KG1 (cell line): ENCODE measurements around the gene SHTN1.

Source experiments
- DNase-seq: peaks from one replicate; lab custom pipeline; 2025; lab: John Stamatoyannopoulos, UW

SHTN1 gene

GRCh38 chr10:116917481-116917880 lies 87.5 kb downstream of the SHTN1 start:
- no peak for DNase-seq

- no peak for DNase-seq
Measured at GRCh38 chr10:116915340-116915739, 89.6 kb downstream of the SHTN1 start.

GRCh38 chr10:116913695-116914094 lies 91.3 kb downstream of the SHTN1 start:
- no peak for DNase-seq

- DNase-seq: no peak
Measured at GRCh38 chr10:116912162-116912561, 92.8 kb downstream of the SHTN1 start.

GRCh38 chr10:116910910-116911309 lies 94.1 kb downstream of the SHTN1 start:
- DNase-seq: no peak

GRCh38 chr10:116909307-116909706 lies 95.7 kb downstream of the SHTN1 start:
- no peak for DNase-seq

GRCh38 chr10:116907245-116907987 lies 97.6 kb downstream of the SHTN1 start:
- no peak for DNase-seq

- no peak for DNase-seq
Measured at GRCh38 chr10:116905845-116906210, 99.2 kb downstream of the SHTN1 start.

GRCh38 chr10:116899626-116900025 lies 105.4 kb downstream of the SHTN1 start:
- DNase-seq: no peak

GRCh38 chr10:116893686-116894037 lies 111.3 kb downstream of the SHTN1 start:
- DNase-seq: no peak

- no peak for DNase-seq
Measured at GRCh38 chr10:116892907-116893685, 111.9 kb downstream of the SHTN1 start.

GRCh38 chr10:116891208-116891607 lies 113.8 kb downstream of the SHTN1 start:
- DNase-seq: no peak

GRCh38 chr10:116889066-116889465 lies 115.9 kb downstream of the SHTN1 start:
- no peak for DNase-seq

- DNase-seq: no peak
Measured at GRCh38 chr10:116888380-116889055, 116.5 kb downstream of the SHTN1 start.

- no peak for DNase-seq
Measured at GRCh38 chr10:116886772-116887171, 118.2 kb downstream of the SHTN1 start.

GRCh38 chr10:116882639-116883038 lies 122.3 kb downstream of the SHTN1 start:
- no peak for DNase-seq

GRCh38 chr10:116880716-116881482 lies 124.1 kb downstream of the SHTN1 start:
- DNase-seq: no peak

- DNase-seq: no peak
Measured at GRCh38 chr10:116879817-116880216, 125.2 kb downstream of the SHTN1 start.

GRCh38 chr10:116878123-116878522 lies 126.9 kb downstream of the SHTN1 start:
- DNase-seq: no peak

GRCh38 chr10:116877391-116877790 lies 127.6 kb downstream of the SHTN1 start:
- no peak for DNase-seq

- DNase-seq: no peak
Measured at GRCh38 chr10:116875897-116876296, 129.1 kb downstream of the SHTN1 start.

GRCh38 chr10:116873134-116873533 lies 131.9 kb downstream of the SHTN1 start:
- DNase-seq: no peak
